ENCODE results near the gene GDI1. TPM values are rescaled to one million over a fixed set of nuclear protein-coding genes. Genes with fewer than 3 reads are reported as not detected.
A peak's percentile ranks its signal among the peaks of the same experiment; 100 is the strongest.

The GDI1 gene
- total and polyA plus RNA-seq, 7 donors, result 50.9 to 101 (median 75.2) TPM

- Histone ChIP-seq H3K4me3 (peak overlapping the region in 1 of 4 donors; percentile 79), H3K27ac (peak overlapping the region in 2 of 4 donors; percentile 80 to 81), H3K4me1 (peaks cover 0 to 25% (median 15%) of the 10 kb centered on the region in 4 donors), H3K36me3 (peaks cover 0 to 28% (median 0%) of the 10 kb centered on the region in 4 donors), H3K27me3 (no peaks in the 10 kb centered on the region), H3K9me3 (no peaks in the 10 kb centered on the region)
- intact Hi-C loops (cut with DNase I), result no loop called here
- WGBS, 2 donors, result 85 to 89% methylated on average over 2 of the region's 2 CpGs
- TF ChIP-seq CTCF (IDR thresholded peaks at IDR 0.05), result no peak
- TF ChIP-seq POLR2AphosphoS5 (IDR thresholded peaks at IDR 0.05), result no peak
- no peak for TF ChIP-seq POLR2A (IDR thresholded peaks at IDR 0.05)
- TF ChIP-seq EP300 (IDR thresholded peaks at IDR 0.05), result no peak
- DNase-seq, result no peak
These were observed 7.2 kb upstream of the GDI1 start for GRCh38 chrX:154429711-154430110.

GRCh38 chrX:154430479-154430878, 6.5 kb upstream of the GDI1 start:
- Histone ChIP-seq H3K36me3 (peaks cover 0 to 36% (median 0%) of the 10 kb centered on the region in 4 donors), H3K4me1 (peaks cover 0 to 25% (median 15%) of the 10 kb centered on the region in 4 donors), H3K9me3 (no peaks in the 10 kb centered on the region), H3K4me3 (no peak overlapping the region), H3K27me3 (no peaks in the 10 kb centered on the region), H3K27ac (peak overlapping the region in 1 of 4 donors; percentile 34)
- TF ChIP-seq EP300 (IDR thresholded peaks at IDR 0.05) (no peak), CTCF (IDR thresholded peaks at IDR 0.05) (no peak)
- WGBS, 2 donors, result 70 to 82% methylated on average over 6 of the region's 6 CpGs
- intact Hi-C loops (cut with DNase I), result no loop called here
- no peak for DNase-seq

GRCh38 chrX:154430916-154431315, 6.0 kb upstream of the GDI1 start:
- DNase-seq, result no peak
- H3K27me3 ChIP-seq, result no peaks in the 10 kb centered on the region
- intact Hi-C loops (cut with DNase I), result no loop called here
- TF ChIP-seq CTCF (IDR thresholded peaks at IDR 0.05), result no peak
- TF ChIP-seq EP300 (IDR thresholded peaks at IDR 0.05), result no peak
- no peak for TF ChIP-seq POLR2A (IDR thresholded peaks at IDR 0.05)
- peaks cover 0 to 25% (median 16%) of the 10 kb centered on the region in 4 donors for H3K4me1 ChIP-seq
- H3K9me3 ChIP-seq, result no peaks in the 10 kb centered on the region
- peak overlapping the region in 1 of 4 donors; percentile 34 for H3K27ac ChIP-seq
- WGBS, 2 donors, result 64 to 74% methylated on average over 7 of the region's 7 CpGs
- no peak overlapping the region for H3K4me3 ChIP-seq
- H3K36me3 ChIP-seq, result peaks cover 0 to 40% (median 0%) of the 10 kb centered on the region in 4 donors

- H3K4me3 ChIP-seq, result no peak overlapping the region
- intact Hi-C loops (cut with DNase I), result no loop called here
- H3K27ac ChIP-seq, result peak overlapping the region in 1 of 4 donors; percentile 34
- DNase-seq, result no peak
- H3K9me3 ChIP-seq, result no peaks in the 10 kb centered on the region
- WGBS, 2 donors, result 70 to 90% methylated on average over 5 of the region's 5 CpGs
- H3K36me3 ChIP-seq, result peaks cover 0 to 40% (median 0%) of the 10 kb centered on the region in 4 donors
- H3K4me1 ChIP-seq, result peaks cover 0 to 28% (median 16%) of the 10 kb centered on the region in 4 donors
- TF ChIP-seq EP300 (IDR thresholded peaks at IDR 0.05) (no peak), POLR2AphosphoS5 (IDR thresholded peaks at IDR 0.05) (no peak), POLR2A (IDR thresholded peaks at IDR 0.05) (no peak), CTCF (IDR thresholded peaks at IDR 0.05) (no peak)
- no peaks in the 10 kb centered on the region for H3K27me3 ChIP-seq
These were observed 5.6 kb upstream of the GDI1 start for GRCh38 chrX:154431341-154431740.

- Histone ChIP-seq H3K36me3 (peaks cover 0 to 40% (median 0%) of the 10 kb centered on the region in 4 donors), H3K4me3 (no peak overlapping the region), H3K27me3 (no peaks in the 10 kb centered on the region), H3K4me1 (peaks cover 0 to 28% (median 16%) of the 10 kb centered on the region in 4 donors), H3K9me3 (no peaks in the 10 kb centered on the region), H3K27ac (no peak overlapping the region)
- WGBS, 2 donors, result 92 to 94% methylated on average over 8 of the region's 8 CpGs
- intact Hi-C loops (cut with DNase I), result no loop called here
- TF ChIP-seq POLR2AphosphoS5 (IDR thresholded peaks at IDR 0.05) (no peak), EP300 (IDR thresholded peaks at IDR 0.05) (no peak), POLR2A (IDR thresholded peaks at IDR 0.05) (no peak), CTCF (IDR thresholded peaks at IDR 0.05) (no peak)
- no peak for DNase-seq
These were observed 4.7 kb upstream of the GDI1 start for GRCh38 chrX:154432210-154432609.

All from sigmoid colon (tissue), 7 donors.